K562 (cell line): ENCODE data around the gene ADAM22. TPM values are rescaled to one million over a fixed set of nuclear protein-coding genes. Genes with fewer than 3 reads are reported as not detected.

Experiments
- ATAC-seq: fragments of 200-7000 bp; cut with Tn5 transposase; 3 replicates; pipeline ENCODE4 v1.9.1; 2020; ENCODE audit warnings: moderate library complexity
- BruUV-seq: library from RNA; stranded (reverse); fragments of 400-500 nt; replicated peaks from 2 replicates; lab custom pipeline; 2021; lab: Mats Ljungman, UMichigan
- CTCF ChIA-PET: fragments of 300-600 bp; formaldehyde crosslinking; extraction: SDS; loops from one replicate; lab custom pipeline; 2021; ENCODE audit warnings: low intra/inter-chr PET ratio; lab: Yijun Ruan, JAX
- POLR2A ChIA-PET: fragments of 300-600, 350-650 bp; sonication (Branson Sonifier 250); formaldehyde crosslinking; extraction: SDS; loops from one replicate; lab custom pipeline; 2021; ENCODE audit warnings: antibody characterized with exemption, inconsistent platforms; lab: Yijun Ruan, JAX
- DNase-seq, 4 experiments: peaks; one replicate each; pipeline versions ENCODE4 v3.0.0 to v3.0.0-alpha.2; 2011 to 2018; ENCODE audit warnings: low spot score in 3 of 4, mixed read lengths in 3 of 4; ENCODE audit errors: extremely low read depth in 1 of 4
- FAIRE-seq: peaks from 2 replicates; lab custom pipeline; 2011; peaks lifted over from hg19 to GRCh38; lab: Jason Lieb, UNC
- H2AFZ ChIP-seq: 2 replicates; pipeline ENCODE4 v1.6.0; 2011; ENCODE audit warnings: low read depth, low read length, control low read depth, inconsistent platforms
- H3K27ac ChIP-seq: fragments of 200-600 bp; 3 replicates; pipeline ENCODE4 v1.8.0; 2011; ENCODE audit warnings: low read depth, mild to moderate bottlenecking, control low read depth, inconsistent platforms, low read length, moderate library complexity, mixed read lengths; ENCODE audit errors: extremely low read depth
- H3K27me3 ChIP-seq, 2 experiments: fragments of 300-600 bp in 1 of 2; 2 replicates in 1 of 2; 3 replicates in 1 of 2; pipeline versions ENCODE4 v1.6.0 to v1.8.0; 2011; ENCODE audit warnings: inconsistent platforms in 2 of 2, low read length in 2 of 2, mild to moderate bottlenecking in 1 of 2, mixed read lengths in 1 of 2, moderate library complexity in 1 of 2; ENCODE audit not compliant: control insufficient read depth in 2 of 2, insufficient read depth in 2 of 2
- H3K36me3 ChIP-seq: fragments of 300-600 bp; 3 replicates; pipeline ENCODE4 v1.8.0; 2011; ENCODE audit warnings: mild to moderate bottlenecking, low read length, inconsistent platforms; ENCODE audit not compliant: control insufficient read depth, insufficient read depth
- H3K4me1 ChIP-seq, 2 experiments: fragments of 200-600 bp in 1 of 2; replicated peaks in 1 of 2; 2 replicates in 1 of 2; 3 replicates in 1 of 2; pipeline versions ENCODE4 v1.5.1 to v1.8.0; 2011; ENCODE audit warnings: inconsistent platforms in 2 of 2, low read length in 2 of 2, mild to moderate bottlenecking in 1 of 2, mixed read lengths in 1 of 2, moderate library complexity in 1 of 2; ENCODE audit not compliant: control insufficient read depth in 2 of 2, insufficient read depth in 2 of 2
- H3K4me2 ChIP-seq: 2 replicates; pipeline ENCODE4 v1.6.1; 2011; ENCODE audit warnings: low read length, control low read depth, inconsistent platforms, mixed read lengths; ENCODE audit not compliant: insufficient read depth
- H3K4me3 ChIP-seq: fragments of 200-600 bp; sonication (generic), shearing (Covaris generic); 2 replicates; pipeline ENCODE4 v1.5.1; 2016; ENCODE audit warnings: control low read depth, inconsistent platforms
- H3K79me2 ChIP-seq: fragments of 200-600 bp; 3 replicates; pipeline ENCODE4 v1.8.0; 2011; ENCODE audit warnings: low read length, inconsistent platforms; ENCODE audit not compliant: control insufficient read depth, insufficient read depth
- H3K9ac ChIP-seq, 2 experiments: 2 replicates each; pipeline versions ENCODE4 v1.6.0 to v1.6.1; 2011; ENCODE audit warnings: low read depth in 2 of 2, low read length in 2 of 2, control low read depth in 1 of 2, inconsistent platforms in 1 of 2, mild to moderate bottlenecking in 1 of 2, mixed read lengths in 1 of 2; ENCODE audit not compliant: insufficient read depth in 1 of 2
- H3K9me1 ChIP-seq: one replicate; pipeline ENCODE4 v1.6.0; 2011; ENCODE audit warnings: inconsistent platforms, mild to moderate bottlenecking, low read length, moderate library complexity; ENCODE audit not compliant: control insufficient read depth, insufficient read depth
- H3K9me3 ChIP-seq: replicated peaks from 2 replicates; pipeline ENCODE4 v1.5.1; 2011; ENCODE audit warnings: low read depth, low read length, inconsistent platforms; ENCODE audit not compliant: control insufficient read depth, insufficient read depth
- H4K20me1 ChIP-seq: replicated peaks from 2 replicates; pipeline ENCODE4 v1.6.1; 2011; ENCODE audit warnings: low read length, inconsistent platforms, mixed read lengths; ENCODE audit not compliant: control insufficient read depth, insufficient read depth
- BHLHE40 ChIP-seq: IDR thresholded peaks from 2 replicates; pipeline ENCODE4 v1.6.1; 2011; ENCODE audit warnings: low read length, improper control_type of control experiment
- CEBPB ChIP-seq: fragments of 450-650 bp; IDR thresholded peaks from 2 replicates; pipeline ENCODE4 v1.6.1; 2016; ENCODE audit warnings: missing genetic modification characterization, missing compliant biosample characterization
- CTCF ChIP-seq, 3 experiments: IDR thresholded peaks in 2 of 3; conservative IDR thresholded peaks in 1 of 3; 2 replicates each; pipeline ENCODE4 v1.5.1; 2011 to 2012; ENCODE audit warnings: low read length in 3 of 3, mild to moderate bottlenecking in 3 of 3, control low read depth in 2 of 3, improper control_type of control experiment in 1 of 3, inconsistent platforms in 1 of 3, low read depth in 1 of 3, mixed read lengths in 1 of 3, moderate library complexity in 1 of 3; ENCODE audit not compliant: insufficient read depth in 2 of 3
- ETV1 ChIP-seq: fragments of 450-650 bp; conservative IDR thresholded peaks from 2 replicates; pipeline ENCODE4 v1.6.1; 2016; ENCODE audit warnings: missing genetic modification characterization, control low read depth, low read depth, missing compliant biosample characterization
- EWSR1 ChIP-seq: fragments of 450-650 bp; IDR thresholded peaks from 2 replicates; pipeline ENCODE4 v1.6.1; 2018; ENCODE audit warnings: borderline replicate concordance, mild to moderate bottlenecking, low read depth, moderate library complexity; ENCODE audit not compliant: partially characterized antibody
- GATAD2A ChIP-seq: fragments of 450-650 bp; IDR thresholded peaks from 2 replicates; pipeline ENCODE4 v1.6.1; 2017
- NCOA2 ChIP-seq, 2 experiments: fragments of 450-650 bp; IDR thresholded peaks; 2 replicates each; pipeline ENCODE4 v1.6.1; 2018; ENCODE audit warnings: mild to moderate bottlenecking in 2 of 2, moderate library complexity in 1 of 2; ENCODE audit not compliant: partially characterized antibody in 2 of 2
- NCOR1 ChIP-seq: fragments of 450-650 bp; IDR thresholded peaks from 2 replicates; pipeline ENCODE4 v1.6.1; 2016; ENCODE audit warnings: mild to moderate bottlenecking, moderate library complexity
- RAD21 ChIP-seq, 2 experiments: fragments of 250-450 bp in 1 of 2; fragments of 450-650 bp in 1 of 2; sonication (Bioruptor Pico) in 1 of 2; formaldehyde crosslinking in 1 of 2; IDR thresholded peaks in 1 of 2; conservative IDR thresholded peaks in 1 of 2; 2 replicates each; pipeline versions ENCODE4 v1.4.0 to v1.8.0; 2020 to 2022; ENCODE audit warnings: mild to moderate bottlenecking in 2 of 2, moderate library complexity in 1 of 2
- RAD51 ChIP-seq: fragments of 450-650 bp; IDR thresholded peaks from 2 replicates; pipeline ENCODE4 v1.7.1; 2016; ENCODE audit warnings: low read depth, mild to moderate bottlenecking, borderline replicate concordance
- WGBS: fragments of 100-300 bp; shearing (Covaris generic); methylation state at CpG from one replicate; pipeline ENCODE4 v1.1.6; 2016; ENCODE audit warnings: low coverage, mixed read lengths; ENCODE audit not compliant: insufficient coverage; ENCODE audit errors: missing lambda C conversion rate; 5-methylcytosine and 5-hydroxymethylcytosine counted together
- in situ Hi-C: fragments of 300-500 bp; cut with MboI; formaldehyde crosslinking; loops from 4 replicates; pipeline ENCODE4 v1.15.0; 2018; ENCODE audit warnings: inconsistent platforms, mixed read lengths
- intact Hi-C: fragments of 100-400 bp; cut with micrococcal nuclease; formaldehyde crosslinking; loops from 2 replicates; pipeline ENCODE4 v1.14.2; 2022
- polyA plus RNA-seq, 8 experiments: library from polyadenylated mRNA; depleted of rRNA in 4 of 8; stranded (reverse) in 5 of 8; unstranded in 3 of 8; fragments of >200 nt; fragmentation: Nextera tagmentation in 2 of 8; fragmentation: Illumina TruSeq in 1 of 8; extraction: Ambion mirVana in 2 of 8; extraction: Trizol in 1 of 8; gene quantifications; 2 replicates each; pipeline versions ENCODE4 v1.2.1 to v1.2.3, GENCODE V29; 2011 to 2014; ENCODE audit warnings: inconsistent platforms in 1 of 8, missing spikeins in 1 of 8
- total RNA-seq, 7 experiments: library from RNA; depleted of rRNA in 6 of 7; stranded (reverse); fragments of >200 nt in 6 of 7; fragmentation: Illumina TruSeq in 2 of 7; extraction: Trizol in 2 of 7; gene quantifications; 2 replicates each; pipeline versions ENCODE4 v1.2.1 to v1.2.3, GENCODE V29; 2011 to 2021; ENCODE audit warnings: low replicate concordance in 1 of 7
- TF ChIP-seq, protein P1 (sequence below): sonication (generic); formaldehyde crosslinking; IDR thresholded peaks from 2 replicates; pipeline ENCODE4 v1.8.0; 2022; ENCODE audit warnings: mild to moderate bottlenecking, missing genetic modification reagents
- TF ChIP-seq, protein P2 (sequence below): IDR thresholded peaks from 3 replicates; pipeline ENCODE4 v1.6.1; 2011; ENCODE audit warnings: borderline replicate concordance, mild to moderate bottlenecking, moderate library complexity; ENCODE audit not compliant: insufficient read length; ENCODE audit errors: extremely low read depth

ADAM22 gene
- total and polyA plus RNA-seq, 9 of the 15 experiments (the other 6 are each of a cell fraction or from before 2014, with no cell fraction given), result 0.01 to 0.58 (median 0.18) TPM

DNA sequence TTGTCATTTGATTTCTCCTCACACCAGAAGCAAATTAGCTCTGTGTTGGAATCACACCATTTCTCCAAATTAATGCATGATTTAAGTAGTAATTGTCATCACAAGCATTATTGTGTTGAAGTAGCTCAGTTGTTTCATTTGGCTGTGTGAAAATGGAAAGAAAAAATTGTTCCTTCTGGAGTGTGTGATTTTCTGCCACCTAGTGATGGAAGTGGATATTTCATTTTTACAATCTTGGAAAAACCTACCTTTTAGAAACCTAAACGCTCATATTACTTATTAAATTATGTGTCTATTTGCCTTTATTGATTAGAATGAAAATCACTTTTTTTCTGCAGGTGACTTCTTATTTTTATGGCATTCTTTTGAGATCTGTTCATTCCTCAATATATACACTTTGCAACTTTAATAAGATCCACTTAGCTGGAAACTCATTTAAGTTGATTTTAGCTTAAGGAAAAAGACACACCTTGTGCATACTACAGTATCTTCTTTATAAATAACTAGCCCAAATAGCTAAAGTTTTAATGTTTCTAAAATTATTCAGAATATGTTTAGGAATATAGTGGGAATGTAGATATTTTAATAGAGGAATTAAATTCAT lies 235.8 kb downstream of the ADAM22 start:
- BruUV-seq, result no TSS peak
- Histone ChIP-seq H3K4me1 (no peaks in the 10 kb centered on the region), H3K4me3 (no peak overlapping the region), H2AFZ (no peak overlapping the region), H3K9me3 (no peaks in the 10 kb centered on the region), H3K9me1 (no peaks in the 10 kb centered on the region), H3K79me2 (no peaks in the 10 kb centered on the region), H3K27ac (no peak overlapping the region), H3K27me3 (no peaks in the 10 kb centered on the region; a peak in 1 of 5 replicates), H3K4me2 (no peak overlapping the region), H4K20me1 (no peaks in the 10 kb centered on the region), H3K36me3 (no peaks in the 10 kb centered on the region), H3K9ac (no peak overlapping the region)
- ATAC-seq, result peak; percentile 62; the same call in 2 of the 3 replicates
- intact Hi-C loops (loop anchor here (5.0 kb wide), 1 partner anchor 663 kb away; no protein-coding TSS in a partner anchor), in situ Hi-C loops (no loop called here)
- POLR2A ChIA-PET, result no interaction called here
- CTCF ChIA-PET, result interaction anchor here (1.4 kb wide), 1 partner anchor 372 kb away, joined by 6 read pairs; no protein-coding TSS in a partner anchor
- FAIRE-seq, result peak; percentile 64
- WGBS, result 0% methylated on average over 1 of the region's 1 CpG
- peak in 3 of 4 experiments; percentile 9 to 28 (median 24) for DNase-seq
- TF ChIP-seq, protein P1, sequence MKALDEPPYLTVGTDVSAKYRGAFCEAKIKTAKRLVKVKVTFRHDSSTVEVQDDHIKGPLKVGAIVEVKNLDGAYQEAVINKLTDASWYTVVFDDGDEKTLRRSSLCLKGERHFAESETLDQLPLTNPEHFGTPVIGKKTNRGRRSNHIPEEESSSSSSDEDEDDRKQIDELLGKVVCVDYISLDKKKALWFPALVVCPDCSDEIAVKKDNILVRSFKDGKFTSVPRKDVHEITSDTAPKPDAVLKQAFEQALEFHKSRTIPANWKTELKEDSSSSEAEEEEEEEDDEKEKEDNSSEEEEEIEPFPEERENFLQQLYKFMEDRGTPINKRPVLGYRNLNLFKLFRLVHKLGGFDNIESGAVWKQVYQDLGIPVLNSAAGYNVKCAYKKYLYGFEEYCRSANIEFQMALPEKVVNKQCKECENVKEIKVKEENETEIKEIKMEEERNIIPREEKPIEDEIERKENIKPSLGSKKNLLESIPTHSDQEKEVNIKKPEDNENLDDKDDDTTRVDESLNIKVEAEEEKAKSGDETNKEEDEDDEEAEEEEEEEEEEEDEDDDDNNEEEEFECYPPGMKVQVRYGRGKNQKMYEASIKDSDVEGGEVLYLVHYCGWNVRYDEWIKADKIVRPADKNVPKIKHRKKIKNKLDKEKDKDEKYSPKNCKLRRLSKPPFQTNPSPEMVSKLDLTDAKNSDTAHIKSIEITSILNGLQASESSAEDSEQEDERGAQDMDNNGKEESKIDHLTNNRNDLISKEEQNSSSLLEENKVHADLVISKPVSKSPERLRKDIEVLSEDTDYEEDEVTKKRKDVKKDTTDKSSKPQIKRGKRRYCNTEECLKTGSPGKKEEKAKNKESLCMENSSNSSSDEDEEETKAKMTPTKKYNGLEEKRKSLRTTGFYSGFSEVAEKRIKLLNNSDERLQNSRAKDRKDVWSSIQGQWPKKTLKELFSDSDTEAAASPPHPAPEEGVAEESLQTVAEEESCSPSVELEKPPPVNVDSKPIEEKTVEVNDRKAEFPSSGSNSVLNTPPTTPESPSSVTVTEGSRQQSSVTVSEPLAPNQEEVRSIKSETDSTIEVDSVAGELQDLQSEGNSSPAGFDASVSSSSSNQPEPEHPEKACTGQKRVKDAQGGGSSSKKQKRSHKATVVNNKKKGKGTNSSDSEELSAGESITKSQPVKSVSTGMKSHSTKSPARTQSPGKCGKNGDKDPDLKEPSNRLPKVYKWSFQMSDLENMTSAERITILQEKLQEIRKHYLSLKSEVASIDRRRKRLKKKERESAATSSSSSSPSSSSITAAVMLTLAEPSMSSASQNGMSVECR, result no peak
- TF ChIP-seq CTCF (IDR thresholded peaks at IDR 0.05 in 2 of 3, conservative IDR thresholded peaks at IDR 0.05 in 1 of 3; ENCODE audit: insufficient read depth in 2 of 3, low read depth in 1 of 3, low read length in 3 of 3) (peak; percentile 20 to 63 (median 51); a peak in 4 of 6 replicates), RAD51 (no peak), BHLHE40 (no peak), GATAD2A (no peak), NCOR1 (peak; percentile 4; the same call in 1 of the 2 replicates), RAD21 (CRISPR knock-in tag; conservative IDR thresholded peaks at IDR 0.05 in 1 of 2, IDR thresholded peaks at IDR 0.05 in 1 of 2) (peak; percentile 39 to 59), ETV1 (tag) (no peak), EWSR1 (no peak), CEBPB (tag) (no peak), NCOA2 (IDR thresholded peaks at IDR 0.05; ENCODE audit: partially characterized antibody in 2 of 2) (no peak)
- TF ChIP-seq, protein P2, sequence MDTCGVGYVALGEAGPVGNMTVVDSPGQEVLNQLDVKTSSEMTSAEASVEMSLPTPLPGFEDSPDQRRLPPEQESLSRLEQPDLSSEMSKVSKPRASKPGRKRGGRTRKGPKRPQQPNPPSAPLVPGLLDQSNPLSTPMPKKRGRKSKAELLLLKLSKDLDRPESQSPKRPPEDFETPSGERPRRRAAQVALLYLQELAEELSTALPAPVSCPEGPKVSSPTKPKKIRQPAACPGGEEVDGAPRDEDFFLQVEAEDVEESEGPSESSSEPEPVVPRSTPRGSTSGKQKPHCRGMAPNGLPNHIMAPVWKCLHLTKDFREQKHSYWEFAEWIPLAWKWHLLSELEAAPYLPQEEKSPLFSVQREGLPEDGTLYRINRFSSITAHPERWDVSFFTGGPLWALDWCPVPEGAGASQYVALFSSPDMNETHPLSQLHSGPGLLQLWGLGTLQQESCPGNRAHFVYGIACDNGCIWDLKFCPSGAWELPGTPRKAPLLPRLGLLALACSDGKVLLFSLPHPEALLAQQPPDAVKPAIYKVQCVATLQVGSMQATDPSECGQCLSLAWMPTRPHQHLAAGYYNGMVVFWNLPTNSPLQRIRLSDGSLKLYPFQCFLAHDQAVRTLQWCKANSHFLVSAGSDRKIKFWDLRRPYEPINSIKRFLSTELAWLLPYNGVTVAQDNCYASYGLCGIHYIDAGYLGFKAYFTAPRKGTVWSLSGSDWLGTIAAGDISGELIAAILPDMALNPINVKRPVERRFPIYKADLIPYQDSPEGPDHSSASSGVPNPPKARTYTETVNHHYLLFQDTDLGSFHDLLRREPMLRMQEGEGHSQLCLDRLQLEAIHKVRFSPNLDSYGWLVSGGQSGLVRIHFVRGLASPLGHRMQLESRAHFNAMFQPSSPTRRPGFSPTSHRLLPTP, result no peak
